Renal cortical epithelial cell (primary cell): ENCODE data around the gene STK38. TPM values are rescaled to one million over a fixed set of nuclear protein-coding genes. Genes with fewer than 3 reads are reported as not detected.
"Not testable (repeated sequence)": the region's sequence is repeated elsewhere in the genome, so short reads cannot be mapped to it uniquely, and the experiment has no call there.

ENCODE experiments used
- DNase-seq: peaks from one replicate; pipeline ENCODE4 v3.0.0-alpha.2; 2011; ENCODE audit warnings: low read depth
- total RNA-seq: library from RNA; depleted of rRNA; stranded (reverse); fragments of >200 nt; gene quantifications from 2 replicates; pipeline ENCODE4 v1.2.3, GENCODE V29; 2014

Gene STK38
- 13.5 and 72.3 TPM in 2 replicates for total RNA-seq

GRCh38 chr6:36546920-36547645 lies at the start of gene STK38:
Gene STK38 (minus strand): TSS chr6:36547479. CDS start chr6:36540202, 7,277 bp downstream.
- DNase-seq = peak; percentile 75

GRCh38 chr6:36596356-36596755 lies 49.1 kb upstream of the STK38 start:
- no peak for DNase-seq

- DNase-seq = no peak
Observed at GRCh38 chr6:36594816-36595643, 47.8 kb upstream of the STK38 start.

- DNase-seq = peak; percentile 92
Observed at GRCh38 chr6:36594029-36594815, 46.9 kb upstream of the STK38 start, which contains the start of gene SRSF3. Gene SRSF3 (plus strand): TSS chr6:36594362. CDS start chr6:36596763, 2,401 bp downstream.

- DNase-seq = peak; percentile 70
Observed at GRCh38 chr6:36593569-36594028, 46.3 kb upstream of the STK38 start.

GRCh38 chr6:36592221-36592655 lies 45.0 kb upstream of the STK38 start:
- no peak for DNase-seq

GRCh38 chr6:36590237-36590636 lies 43.0 kb upstream of the STK38 start:
- DNase-seq = peak; percentile 89

GRCh38 chr6:36589025-36589400 lies 41.7 kb upstream of the STK38 start:
- not testable (repeated sequence) for DNase-seq

GRCh38 chr6:36586606-36587005 lies 39.3 kb upstream of the STK38 start:
- no peak for DNase-seq

GRCh38 chr6:36581716-36582115 lies 34.4 kb upstream of the STK38 start:
- no peak for DNase-seq

GRCh38 chr6:36580184-36580526 lies 32.9 kb upstream of the STK38 start:
- no peak for DNase-seq

- no peak for DNase-seq
Observed at GRCh38 chr6:36578431-36578830, 31.2 kb upstream of the STK38 start.

GRCh38 chr6:36578030-36578429 lies 30.8 kb upstream of the STK38 start:
- no peak for DNase-seq

- peak; percentile 96 for DNase-seq
Observed at GRCh38 chr6:36577301-36577700, 30.0 kb upstream of the STK38 start.

GRCh38 chr6:36576578-36576977 lies 29.3 kb upstream of the STK38 start:
- peak; percentile 54 for DNase-seq

GRCh38 chr6:36574679-36575078 lies 27.4 kb upstream of the STK38 start:
- no peak for DNase-seq

GRCh38 chr6:36572353-36573311 lies 25.4 kb upstream of the STK38 start:
- peak; percentile 88 for DNase-seq

GRCh38 chr6:36571122-36572043 lies 24.1 kb upstream of the STK38 start:
- no peak for DNase-seq

- DNase-seq = no peak
Observed at GRCh38 chr6:36570264-36570663, 23.0 kb upstream of the STK38 start.

GRCh38 chr6:36566418-36566905 lies 19.2 kb upstream of the STK38 start:
- no peak for DNase-seq
